BJ (cell line): ENCODE results near the gene TFB1M. TPM values are rescaled to one million over a fixed set of nuclear protein-coding genes. Genes with fewer than 3 reads are reported as not detected.

ENCODE experiments used
- CTCF ChIA-PET: fragments of 350-600 bp; formaldehyde crosslinking; extraction: SDS; loops from one replicate; lab custom pipeline; 2021; ENCODE audit warnings: antibody characterized with exemption, inconsistent platforms; lab: Yijun Ruan, JAX
- POLR2A ChIA-PET: fragments of 300-600 bp; sonication (Branson Sonifier 250); formaldehyde crosslinking; extraction: SDS; loops from one replicate; lab custom pipeline; 2021; ENCODE audit warnings: antibody characterized with exemption; lab: Charles Lee
- DNase-seq: peaks from one replicate; pipeline ENCODE4 v3.0.0-alpha.2; 2011; ENCODE audit warnings: low read depth
- H3K27me3 ChIP-seq: 2 replicates; pipeline ENCODE4 v1.6.0; 2011; ENCODE audit warnings: low read length; ENCODE audit not compliant: control insufficient read depth, insufficient read depth
- H3K36me3 ChIP-seq: 2 replicates; pipeline ENCODE4 v1.5.1; 2011; ENCODE audit warnings: low read length; ENCODE audit not compliant: control insufficient read depth, insufficient read depth
- H3K4me3 ChIP-seq: 2 replicates; pipeline ENCODE4 v1.5.1; 2011; ENCODE audit warnings: low read depth, mild to moderate bottlenecking, control low read depth, low read length
- polyA plus RNA-seq: library from polyadenylated mRNA; depleted of rRNA; stranded (reverse); fragments of >200 nt; gene quantifications from 2 replicates; pipeline ENCODE4 v1.2.3, GENCODE V29; 2011
- TF ChIP-seq, protein P1 (sequence below): IDR thresholded peaks from 2 replicates; pipeline ENCODE4 v1.5.1; 2011; ENCODE audit warnings: low read depth, mild to moderate bottlenecking, control low read depth, inconsistent platforms, low read length, moderate library complexity; ENCODE audit not compliant: insufficient read depth

Gene TFB1M
- polyA plus RNA-seq, 1 experiment, result 12.9 TPM

DNA sequence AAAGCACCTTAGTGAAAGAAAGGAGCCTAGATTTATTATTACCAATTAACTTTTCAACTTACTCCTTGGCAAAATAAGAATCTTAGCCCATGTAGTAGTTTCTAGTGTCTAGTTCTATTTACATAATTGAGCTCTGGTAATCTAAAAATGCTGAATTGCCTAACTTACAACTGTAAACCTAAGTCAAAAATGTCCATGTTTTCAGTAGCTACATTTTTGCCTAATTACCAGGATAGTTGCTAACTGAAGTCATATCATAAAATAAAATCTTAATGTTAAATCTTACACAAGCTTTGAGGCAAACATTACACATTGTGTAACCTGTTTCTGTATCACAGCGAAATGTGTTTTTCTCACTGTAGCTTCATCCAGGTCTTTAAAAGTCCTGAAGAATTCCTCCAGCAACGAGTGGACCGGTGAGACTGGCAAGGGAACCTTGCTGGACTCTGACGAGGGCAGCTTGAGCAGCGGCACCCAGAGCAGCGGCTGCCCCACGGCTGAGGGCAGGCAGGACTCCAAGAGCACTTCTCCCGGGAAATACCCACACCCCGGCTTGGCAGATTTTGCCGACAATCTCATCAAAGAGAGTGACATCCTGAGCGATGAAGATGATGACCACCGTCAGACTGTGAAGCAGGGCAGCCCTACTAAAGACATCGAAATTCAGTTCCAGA is 58.0 kb downstream of the TFB1M start:
- TF ChIP-seq, protein P1, sequence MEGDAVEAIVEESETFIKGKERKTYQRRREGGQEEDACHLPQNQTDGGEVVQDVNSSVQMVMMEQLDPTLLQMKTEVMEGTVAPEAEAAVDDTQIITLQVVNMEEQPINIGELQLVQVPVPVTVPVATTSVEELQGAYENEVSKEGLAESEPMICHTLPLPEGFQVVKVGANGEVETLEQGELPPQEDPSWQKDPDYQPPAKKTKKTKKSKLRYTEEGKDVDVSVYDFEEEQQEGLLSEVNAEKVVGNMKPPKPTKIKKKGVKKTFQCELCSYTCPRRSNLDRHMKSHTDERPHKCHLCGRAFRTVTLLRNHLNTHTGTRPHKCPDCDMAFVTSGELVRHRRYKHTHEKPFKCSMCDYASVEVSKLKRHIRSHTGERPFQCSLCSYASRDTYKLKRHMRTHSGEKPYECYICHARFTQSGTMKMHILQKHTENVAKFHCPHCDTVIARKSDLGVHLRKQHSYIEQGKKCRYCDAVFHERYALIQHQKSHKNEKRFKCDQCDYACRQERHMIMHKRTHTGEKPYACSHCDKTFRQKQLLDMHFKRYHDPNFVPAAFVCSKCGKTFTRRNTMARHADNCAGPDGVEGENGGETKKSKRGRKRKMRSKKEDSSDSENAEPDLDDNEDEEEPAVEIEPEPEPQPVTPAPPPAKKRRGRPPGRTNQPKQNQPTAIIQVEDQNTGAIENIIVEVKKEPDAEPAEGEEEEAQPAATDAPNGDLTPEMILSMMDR, result no peak
- POLR2A ChIA-PET, result no interaction called here
- Histone ChIP-seq H3K27me3 (no peaks in the 10 kb centered on the region), H3K4me3 (no peak overlapping the region), H3K36me3 (peaks cover 20% of the 10 kb centered on the region)
- no peak for DNase-seq
- CTCF ChIA-PET, result interaction anchor here (0.7 kb wide), 1 partner anchor 8 kb away, joined by 3 read pairs; no protein-coding TSS in a partner anchor

DNA sequence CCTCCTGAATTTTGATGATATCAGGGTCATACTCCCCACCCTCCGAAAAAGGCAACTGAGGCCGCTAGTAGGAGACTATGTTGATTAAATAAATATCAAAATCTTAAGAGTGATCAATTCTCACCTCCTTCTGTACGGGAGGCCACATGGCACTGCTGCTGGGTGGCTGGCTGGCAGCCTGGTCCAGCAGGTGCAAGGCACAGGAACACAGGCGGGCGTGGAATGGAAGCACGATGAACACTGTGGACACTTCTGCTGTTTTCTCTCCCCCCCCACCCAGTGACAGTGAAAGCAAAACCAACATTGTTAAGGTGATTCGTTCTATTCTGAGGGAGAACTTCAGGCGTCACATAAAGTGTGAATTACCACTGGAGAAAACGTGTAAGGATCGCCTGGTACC is 60.1 kb downstream of the TFB1M start:
- no peaks in the 10 kb centered on the region for H3K27me3 ChIP-seq
- POLR2A ChIA-PET, result no interaction called here
- CTCF ChIA-PET, result no interaction called here
- TF ChIP-seq, protein P1, result no peak
- peaks cover 17% of the 10 kb centered on the region for H3K36me3 ChIP-seq
- no peak overlapping the region for H3K4me3 ChIP-seq
- no peak for DNase-seq

DNA sequence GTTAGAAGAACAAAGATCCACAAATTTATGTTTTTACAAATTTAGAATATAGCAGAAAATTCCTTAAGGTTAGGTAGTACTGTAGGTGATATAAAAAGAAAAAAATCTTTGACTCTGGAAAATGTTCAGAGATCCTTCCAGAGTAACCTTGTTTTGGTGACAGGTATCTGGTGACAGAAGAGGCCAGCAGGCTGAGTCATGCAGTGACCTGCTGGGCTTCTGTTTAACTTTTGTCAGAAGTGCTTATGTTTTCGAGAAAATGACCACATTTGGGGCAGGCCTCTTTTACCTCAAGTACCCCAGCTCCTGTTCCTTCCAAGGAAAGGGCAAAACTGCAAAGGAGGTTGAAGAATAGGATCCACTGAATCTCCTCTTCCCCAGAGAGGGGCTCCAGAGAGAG is 60.9 kb downstream of the TFB1M start:
- TF ChIP-seq, protein P1, result no peak
- Histone ChIP-seq H3K36me3 (peaks cover 11% of the 10 kb centered on the region), H3K27me3 (no peaks in the 10 kb centered on the region), H3K4me3 (no peak overlapping the region)
- ChIA-PET POLR2A (no interaction called here), CTCF (interaction anchor here (0.6 kb wide), 1 partner anchor 14 kb away, joined by 3 read pairs; no protein-coding TSS in a partner anchor)
- DNase-seq, result no peak

DNA sequence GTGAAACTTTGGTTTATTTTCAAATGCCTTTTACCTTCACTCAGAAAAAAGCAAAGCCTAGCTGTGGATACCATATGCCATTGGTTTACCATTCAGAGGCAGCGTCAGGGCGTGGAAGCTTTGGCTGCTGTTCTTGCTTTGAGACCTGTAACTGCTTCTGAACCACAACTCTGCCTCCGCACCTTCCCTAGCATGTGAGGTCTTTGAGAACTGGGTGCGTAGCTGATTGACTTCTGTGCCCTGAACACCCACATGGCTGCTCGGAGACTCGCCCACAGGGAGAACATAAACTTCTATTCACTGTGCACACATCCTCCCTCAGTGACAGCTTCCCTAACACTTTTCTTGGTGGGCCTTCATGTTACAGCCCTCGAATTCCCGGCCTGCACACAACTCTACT is 61.7 kb downstream of the TFB1M start:
- Histone ChIP-seq H3K27me3 (no peaks in the 10 kb centered on the region), H3K4me3 (no peak overlapping the region), H3K36me3 (peaks cover 9% of the 10 kb centered on the region)
- ChIA-PET CTCF (interaction anchor here (0.9 to 2.8 kb wide), 2 partner anchors 9 to 75 kb away, joined by 5 to 13 read pairs; no protein-coding TSS in a partner anchor), POLR2A (no interaction called here)
- TF ChIP-seq, protein P1, result no peak
- no peak for DNase-seq

DNA sequence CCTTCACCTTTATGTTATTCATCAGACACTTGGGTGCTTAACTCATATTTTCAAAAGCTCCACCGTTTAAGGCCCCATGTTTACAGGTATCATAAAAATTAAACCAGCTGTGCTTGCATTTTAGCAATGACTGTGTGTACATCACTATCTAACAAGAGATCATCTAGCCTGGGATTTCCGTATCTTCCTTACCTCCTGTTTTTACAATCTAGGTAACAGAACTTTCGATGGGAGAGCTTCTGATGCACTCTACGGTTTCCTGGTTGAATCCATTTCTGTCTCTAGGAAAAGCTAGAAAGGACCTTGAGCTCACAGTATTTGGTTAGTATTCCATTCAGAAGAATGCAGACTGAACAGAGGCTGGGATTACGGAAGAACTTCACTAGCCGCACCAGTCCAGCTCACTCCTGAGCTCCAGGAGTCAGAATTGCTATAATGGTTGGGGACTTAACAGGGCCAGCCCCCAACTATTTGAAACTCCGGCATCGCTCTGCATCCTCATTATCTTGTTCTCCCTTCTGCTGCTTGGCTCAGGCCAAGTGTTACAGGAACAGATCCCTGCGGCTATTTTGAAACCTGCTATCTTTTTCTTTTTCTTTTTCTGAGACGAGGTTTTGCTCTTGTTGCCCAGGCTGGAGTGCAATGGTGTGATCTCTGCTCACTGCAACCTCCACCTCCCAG is 63.4 kb downstream of the TFB1M start:
- no peak for DNase-seq
- Histone ChIP-seq H3K36me3 (peaks cover 9% of the 10 kb centered on the region), H3K4me3 (no peak overlapping the region), H3K27me3 (no peaks in the 10 kb centered on the region)
- ChIA-PET CTCF (interaction anchor here (0.7 to 2.8 kb wide), 5 partner anchors 14 to 383 kb away, joined by 3 to 13 read pairs (median 5); no protein-coding TSS in a partner anchor), POLR2A (no interaction called here)
- TF ChIP-seq, protein P1, result no peak
